ENCODE measurements around the gene RASGRF2.

GRCh38 chr5:81147886-81148571, 187.9 kb downstream of the RASGRF2 start:
- TF ChIP-seq CTCF (conservative IDR thresholded peaks at IDR 0.05; ENCODE audit: low read length) (no peak), EZH2phosphoT487 (IDR thresholded peaks at IDR 0.05; ENCODE audit: borderline replicate concordance, low read depth, low read length) (no peak)
